Activated naive CD4-positive, alpha-beta T cell treated with anti-CD3 and anti-CD28 coated beads, Interleukin-2, amount 10 ng/mL, durations not matched to agents 7 days and 5 days (primary cell): ENCODE measurements around the gene PDZD4.
A peak's percentile ranks its signal among the peaks of the same experiment; 100 is the strongest.

Experiments used
- CTCF ChIA-PET: fragments of 350-600 bp; sonication (Branson Sonifier 250); formaldehyde crosslinking; loops from one replicate; lab custom pipeline; 2021; ENCODE audit warnings: antibody characterized with exemption; lab: Charles Lee
- DNase-seq: peaks from one replicate; pipeline ENCODE4 v3.0.0-alpha.2; 2020
- H3K27ac Mint-ChIP-seq: one replicate; pipeline ENCODE4 v1.8.0; 2021; ENCODE audit warnings: mild to moderate bottlenecking, moderate library complexity, mixed read lengths
- H3K27me3 Mint-ChIP-seq: one replicate; pipeline ENCODE4 v1.8.0; 2021; ENCODE audit warnings: mild to moderate bottlenecking, mixed read lengths
- H3K36me3 Mint-ChIP-seq: one replicate; pipeline ENCODE4 v1.8.0; 2021; ENCODE audit warnings: mixed read lengths
- H3K4me1 Mint-ChIP-seq: one replicate; pipeline ENCODE4 v1.8.0; 2021; ENCODE audit warnings: mixed read lengths
- H3K4me3 Mint-ChIP-seq: one replicate; pipeline ENCODE4 v1.8.0; 2021; ENCODE audit warnings: mild to moderate bottlenecking, moderate library complexity, mixed read lengths
- H3K9me3 Mint-ChIP-seq: one replicate; pipeline ENCODE4 v1.8.0; 2021; ENCODE audit warnings: mixed read lengths

The PDZD4 gene

GRCh38 chrX:153773741-153774575, 56.4 kb downstream of the PDZD4 start:
- Mint-ChIP-seq H3K36me3 (no peaks in the 10 kb centered on the region), H3K4me1 (no peaks in the 10 kb centered on the region)
- CTCF ChIA-PET, result no interaction called here

GRCh38 chrX:153773218-153773611, 57.1 kb downstream of the PDZD4 start:
- CTCF ChIA-PET, result interaction anchor here (1.4 kb wide), 1 partner anchor 174 kb away, joined by 3 read pairs; no protein-coding TSS in a partner anchor
- peak; percentile 7 for DNase-seq
- Mint-ChIP-seq H3K4me1 (no peaks in the 10 kb centered on the region), H3K27me3 (peaks cover 3% of the 10 kb centered on the region), H3K9me3 (no peaks in the 10 kb centered on the region), H3K36me3 (no peaks in the 10 kb centered on the region), H3K4me3 (no peak overlapping the region), H3K27ac (no peak overlapping the region)

More at GRCh38 chrX:153773741-153774575, 56.4 kb downstream of the PDZD4 start:
- no peaks in the 10 kb centered on the region for H3K9me3 Mint-ChIP-seq
- no peak overlapping the region for H3K4me3 Mint-ChIP-seq
- no peak overlapping the region for H3K27ac Mint-ChIP-seq
- DNase-seq, result peak; percentile 8
- H3K27me3 Mint-ChIP-seq, result peaks cover 6% of the 10 kb centered on the region

- Mint-ChIP-seq H3K9me3 (no peaks in the 10 kb centered on the region), H3K27me3 (no peaks in the 10 kb centered on the region), H3K27ac (no peak overlapping the region), H3K4me3 (no peak overlapping the region), H3K4me1 (peaks cover 2% of the 10 kb centered on the region), H3K36me3 (no peaks in the 10 kb centered on the region)
- peak; percentile 5 for DNase-seq
- CTCF ChIA-PET, result interaction anchor here (1.4 kb wide), 1 partner anchor 175 kb away, joined by 3 read pairs; no protein-coding TSS in a partner anchor
Observed at GRCh38 chrX:153772316-153773217, 57.8 kb downstream of the PDZD4 start.

GRCh38 chrX:153771415-153772315, 58.7 kb downstream of the PDZD4 start:
- H3K4me3 Mint-ChIP-seq, result no peak overlapping the region
- no peaks in the 10 kb centered on the region for H3K36me3 Mint-ChIP-seq
- no peaks in the 10 kb centered on the region for H3K9me3 Mint-ChIP-seq
- H3K27me3 Mint-ChIP-seq, result peaks cover 2% of the 10 kb centered on the region
- CTCF ChIA-PET, result interaction anchor here (1.4 kb wide), 1 partner anchor 176 kb away, joined by 3 read pairs; no protein-coding TSS in a partner anchor
- no peak overlapping the region for H3K27ac Mint-ChIP-seq
- no peak for DNase-seq
- peaks cover 2% of the 10 kb centered on the region for H3K4me1 Mint-ChIP-seq

- CTCF ChIA-PET, result no interaction called here
- Mint-ChIP-seq H3K27ac (no peak overlapping the region), H3K27me3 (peaks cover 9% of the 10 kb centered on the region), H3K36me3 (no peaks in the 10 kb centered on the region), H3K4me3 (no peak overlapping the region), H3K4me1 (peaks cover 6% of the 10 kb centered on the region), H3K9me3 (no peaks in the 10 kb centered on the region)
- no peak for DNase-seq
Observed at GRCh38 chrX:153770601-153771414, 59.5 kb downstream of the PDZD4 start.

- peaks cover 6% of the 10 kb centered on the region for H3K4me1 Mint-ChIP-seq
- peaks cover 9% of the 10 kb centered on the region for H3K27me3 Mint-ChIP-seq
- H3K36me3 Mint-ChIP-seq, result no peaks in the 10 kb centered on the region
- no peak for DNase-seq
- no peak overlapping the region for H3K27ac Mint-ChIP-seq
- CTCF ChIA-PET, result no interaction called here
- H3K9me3 Mint-ChIP-seq, result no peaks in the 10 kb centered on the region
- H3K4me3 Mint-ChIP-seq, result no peak overlapping the region
Observed at GRCh38 chrX:153769865-153770600, 60.3 kb downstream of the PDZD4 start.

- CTCF ChIA-PET, result no interaction called here
Observed at GRCh38 chrX:153769158-153769864, 61.0 kb downstream of the PDZD4 start.

GRCh38 chrX:153768311-153769157, 61.8 kb downstream of the PDZD4 start:
- H3K27ac Mint-ChIP-seq, result no peak overlapping the region
- CTCF ChIA-PET, result no interaction called here
- H3K36me3 Mint-ChIP-seq, result no peaks in the 10 kb centered on the region
- H3K4me3 Mint-ChIP-seq, result no peak overlapping the region
- H3K4me1 Mint-ChIP-seq, result peaks cover 9% of the 10 kb centered on the region
- DNase-seq, result no peak
- no peaks in the 10 kb centered on the region for H3K9me3 Mint-ChIP-seq
- peaks cover 14% of the 10 kb centered on the region for H3K27me3 Mint-ChIP-seq

More at GRCh38 chrX:153769158-153769864, 61.0 kb downstream of the PDZD4 start:
- Mint-ChIP-seq H3K4me3 (no peak overlapping the region), H3K27me3 (peaks cover 9% of the 10 kb centered on the region), H3K36me3 (no peaks in the 10 kb centered on the region), H3K27ac (no peak overlapping the region), H3K4me1 (peaks cover 6% of the 10 kb centered on the region), H3K9me3 (no peaks in the 10 kb centered on the region)
- no peak for DNase-seq

- Mint-ChIP-seq H3K4me1 (peaks cover 9% of the 10 kb centered on the region), H3K4me3 (no peak overlapping the region), H3K27ac (no peak overlapping the region), H3K27me3 (peaks cover 14% of the 10 kb centered on the region), H3K36me3 (no peaks in the 10 kb centered on the region), H3K9me3 (no peaks in the 10 kb centered on the region)
- CTCF ChIA-PET, result interaction anchor here (1.8 kb wide), 1 partner anchor 179 kb away, joined by 8 read pairs; no protein-coding TSS in a partner anchor
- no peak for DNase-seq
Observed at GRCh38 chrX:153767674-153768055, 62.7 kb downstream of the PDZD4 start.

- Mint-ChIP-seq H3K36me3 (no peaks in the 10 kb centered on the region), H3K4me3 (no peak overlapping the region)
Observed at GRCh38 chrX:153766871-153767673, 63.3 kb downstream of the PDZD4 start.

More at GRCh38 chrX:153766871-153767673, 63.3 kb downstream of the PDZD4 start:
- CTCF ChIA-PET, result interaction anchor here (1.6 to 1.8 kb wide), 2 partner anchors 180 to 183 kb away, joined by 4 to 8 read pairs; no protein-coding TSS in a partner anchor
- Mint-ChIP-seq H3K27me3 (peaks cover 14% of the 10 kb centered on the region), H3K27ac (no peak overlapping the region), H3K9me3 (no peaks in the 10 kb centered on the region), H3K4me1 (peaks cover 9% of the 10 kb centered on the region)
- DNase-seq, result no peak
